K562 (cell line): ENCODE results near the gene COPS6.

ENCODE experiments used
- EHMT2 ChIP-seq: fragments of 450-650 bp; IDR thresholded peaks from 2 replicates; pipeline ENCODE4 v1.6.1; 2018; ENCODE audit warnings: antibody characterized with exemption
- MECOM ChIP-seq: fragments of 250-450 bp; sonication (Bioruptor Pico); IDR thresholded peaks from 2 replicates; pipeline ENCODE4 v1.8.0; 2022; ENCODE audit warnings: inconsistent platforms
- POLR2A ChIP-seq: fragments of 450-650 bp; conservative IDR thresholded peaks from 2 replicates; pipeline ENCODE4 v1.6.1; 2016
- SAP30 ChIP-seq: fragments of 200-600 bp; sonication (generic); IDR thresholded peaks from 2 replicates; pipeline ENCODE4 v1.6.1; 2012; ENCODE audit warnings: borderline replicate concordance, low read depth, mild to moderate bottlenecking, moderate library complexity, low read length, control low read depth, inconsistent platforms; ENCODE audit not compliant: insufficient read depth, poor library complexity, severe bottlenecking
- ZNF518B ChIP-seq: fragments of 250-450 bp; sonication (Bioruptor Pico); IDR thresholded peaks from 2 replicates; pipeline ENCODE4 v1.5.0; 2021; ENCODE audit warnings: mild to moderate bottlenecking, moderate library complexity
- TF ChIP-seq, protein P1 (sequence below): fragments of 200-600 bp; sonication (generic); IDR thresholded peaks from one replicate; pipeline ENCODE4 v1.6.1; 2012; ENCODE audit warnings: mild to moderate bottlenecking, low read depth, low read length, inconsistent platforms
- TF ChIP-seq, protein P2 (sequence below): sonication (generic); formaldehyde crosslinking; IDR thresholded peaks from 2 replicates; pipeline ENCODE4 v1.4.0; 2020; ENCODE audit warnings: mild to moderate bottlenecking, missing genetic modification reagents

DNA sequence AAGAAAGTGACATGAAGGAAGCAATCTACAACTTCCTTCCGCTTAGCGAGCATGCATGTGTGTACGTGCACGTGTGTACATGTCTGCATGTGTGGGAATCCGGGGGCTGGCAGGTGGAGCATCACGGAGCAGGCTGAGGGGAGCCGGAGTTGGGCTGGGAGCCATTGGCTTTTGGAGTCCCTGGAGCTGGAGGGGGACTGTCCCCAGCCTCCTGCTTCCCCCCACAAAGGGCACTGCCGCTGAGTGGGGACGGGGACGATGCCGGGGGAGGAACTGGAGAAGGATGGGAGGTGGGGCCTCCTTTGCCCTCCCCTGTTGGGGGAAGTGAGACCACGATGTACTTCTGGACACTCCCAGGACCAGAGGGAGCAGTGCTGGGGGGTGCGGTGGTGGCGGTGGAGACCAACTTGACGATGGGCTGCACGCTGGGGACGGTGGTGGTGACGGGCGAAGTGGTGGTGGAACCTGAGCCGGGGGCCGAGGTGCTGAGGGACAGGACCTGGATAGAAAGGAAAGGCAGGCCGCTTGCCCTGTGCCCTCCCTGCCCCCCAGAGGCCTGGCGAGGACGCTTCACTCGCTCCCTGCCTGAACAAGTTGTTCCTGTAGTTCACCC, 18.5 kb downstream of the COPS6 start:
- no peak for TF ChIP-seq ZNF518B (CRISPR knock-in tag)
- TF ChIP-seq SAP30 = no peak
- TF ChIP-seq, protein P1, sequence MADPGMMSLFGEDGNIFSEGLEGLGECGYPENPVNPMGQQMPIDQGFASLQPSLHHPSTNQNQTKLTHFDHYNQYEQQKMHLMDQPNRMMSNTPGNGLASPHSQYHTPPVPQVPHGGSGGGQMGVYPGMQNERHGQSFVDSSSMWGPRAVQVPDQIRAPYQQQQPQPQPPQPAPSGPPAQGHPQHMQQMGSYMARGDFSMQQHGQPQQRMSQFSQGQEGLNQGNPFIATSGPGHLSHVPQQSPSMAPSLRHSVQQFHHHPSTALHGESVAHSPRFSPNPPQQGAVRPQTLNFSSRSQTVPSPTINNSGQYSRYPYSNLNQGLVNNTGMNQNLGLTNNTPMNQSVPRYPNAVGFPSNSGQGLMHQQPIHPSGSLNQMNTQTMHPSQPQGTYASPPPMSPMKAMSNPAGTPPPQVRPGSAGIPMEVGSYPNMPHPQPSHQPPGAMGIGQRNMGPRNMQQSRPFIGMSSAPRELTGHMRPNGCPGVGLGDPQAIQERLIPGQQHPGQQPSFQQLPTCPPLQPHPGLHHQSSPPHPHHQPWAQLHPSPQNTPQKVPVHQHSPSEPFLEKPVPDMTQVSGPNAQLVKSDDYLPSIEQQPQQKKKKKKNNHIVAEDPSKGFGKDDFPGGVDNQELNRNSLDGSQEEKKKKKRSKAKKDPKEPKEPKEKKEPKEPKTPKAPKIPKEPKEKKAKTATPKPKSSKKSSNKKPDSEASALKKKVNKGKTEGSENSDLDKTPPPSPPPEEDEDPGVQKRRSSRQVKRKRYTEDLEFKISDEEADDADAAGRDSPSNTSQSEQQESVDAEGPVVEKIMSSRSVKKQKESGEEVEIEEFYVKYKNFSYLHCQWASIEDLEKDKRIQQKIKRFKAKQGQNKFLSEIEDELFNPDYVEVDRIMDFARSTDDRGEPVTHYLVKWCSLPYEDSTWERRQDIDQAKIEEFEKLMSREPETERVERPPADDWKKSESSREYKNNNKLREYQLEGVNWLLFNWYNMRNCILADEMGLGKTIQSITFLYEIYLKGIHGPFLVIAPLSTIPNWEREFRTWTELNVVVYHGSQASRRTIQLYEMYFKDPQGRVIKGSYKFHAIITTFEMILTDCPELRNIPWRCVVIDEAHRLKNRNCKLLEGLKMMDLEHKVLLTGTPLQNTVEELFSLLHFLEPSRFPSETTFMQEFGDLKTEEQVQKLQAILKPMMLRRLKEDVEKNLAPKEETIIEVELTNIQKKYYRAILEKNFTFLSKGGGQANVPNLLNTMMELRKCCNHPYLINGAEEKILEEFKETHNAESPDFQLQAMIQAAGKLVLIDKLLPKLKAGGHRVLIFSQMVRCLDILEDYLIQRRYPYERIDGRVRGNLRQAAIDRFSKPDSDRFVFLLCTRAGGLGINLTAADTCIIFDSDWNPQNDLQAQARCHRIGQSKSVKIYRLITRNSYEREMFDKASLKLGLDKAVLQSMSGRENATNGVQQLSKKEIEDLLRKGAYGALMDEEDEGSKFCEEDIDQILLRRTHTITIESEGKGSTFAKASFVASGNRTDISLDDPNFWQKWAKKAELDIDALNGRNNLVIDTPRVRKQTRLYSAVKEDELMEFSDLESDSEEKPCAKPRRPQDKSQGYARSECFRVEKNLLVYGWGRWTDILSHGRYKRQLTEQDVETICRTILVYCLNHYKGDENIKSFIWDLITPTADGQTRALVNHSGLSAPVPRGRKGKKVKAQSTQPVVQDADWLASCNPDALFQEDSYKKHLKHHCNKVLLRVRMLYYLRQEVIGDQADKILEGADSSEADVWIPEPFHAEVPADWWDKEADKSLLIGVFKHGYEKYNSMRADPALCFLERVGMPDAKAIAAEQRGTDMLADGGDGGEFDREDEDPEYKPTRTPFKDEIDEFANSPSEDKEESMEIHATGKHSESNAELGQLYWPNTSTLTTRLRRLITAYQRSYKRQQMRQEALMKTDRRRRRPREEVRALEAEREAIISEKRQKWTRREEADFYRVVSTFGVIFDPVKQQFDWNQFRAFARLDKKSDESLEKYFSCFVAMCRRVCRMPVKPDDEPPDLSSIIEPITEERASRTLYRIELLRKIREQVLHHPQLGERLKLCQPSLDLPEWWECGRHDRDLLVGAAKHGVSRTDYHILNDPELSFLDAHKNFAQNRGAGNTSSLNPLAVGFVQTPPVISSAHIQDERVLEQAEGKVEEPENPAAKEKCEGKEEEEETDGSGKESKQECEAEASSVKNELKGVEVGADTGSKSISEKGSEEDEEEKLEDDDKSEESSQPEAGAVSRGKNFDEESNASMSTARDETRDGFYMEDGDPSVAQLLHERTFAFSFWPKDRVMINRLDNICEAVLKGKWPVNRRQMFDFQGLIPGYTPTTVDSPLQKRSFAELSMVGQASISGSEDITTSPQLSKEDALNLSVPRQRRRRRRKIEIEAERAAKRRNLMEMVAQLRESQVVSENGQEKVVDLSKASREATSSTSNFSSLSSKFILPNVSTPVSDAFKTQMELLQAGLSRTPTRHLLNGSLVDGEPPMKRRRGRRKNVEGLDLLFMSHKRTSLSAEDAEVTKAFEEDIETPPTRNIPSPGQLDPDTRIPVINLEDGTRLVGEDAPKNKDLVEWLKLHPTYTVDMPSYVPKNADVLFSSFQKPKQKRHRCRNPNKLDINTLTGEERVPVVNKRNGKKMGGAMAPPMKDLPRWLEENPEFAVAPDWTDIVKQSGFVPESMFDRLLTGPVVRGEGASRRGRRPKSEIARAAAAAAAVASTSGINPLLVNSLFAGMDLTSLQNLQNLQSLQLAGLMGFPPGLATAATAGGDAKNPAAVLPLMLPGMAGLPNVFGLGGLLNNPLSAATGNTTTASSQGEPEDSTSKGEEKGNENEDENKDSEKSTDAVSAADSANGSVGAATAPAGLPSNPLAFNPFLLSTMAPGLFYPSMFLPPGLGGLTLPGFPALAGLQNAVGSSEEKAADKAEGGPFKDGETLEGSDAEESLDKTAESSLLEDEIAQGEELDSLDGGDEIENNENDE = no peak
- TF ChIP-seq EHMT2 = no peak
- no peak for TF ChIP-seq MECOM
- TF ChIP-seq, protein P2, sequence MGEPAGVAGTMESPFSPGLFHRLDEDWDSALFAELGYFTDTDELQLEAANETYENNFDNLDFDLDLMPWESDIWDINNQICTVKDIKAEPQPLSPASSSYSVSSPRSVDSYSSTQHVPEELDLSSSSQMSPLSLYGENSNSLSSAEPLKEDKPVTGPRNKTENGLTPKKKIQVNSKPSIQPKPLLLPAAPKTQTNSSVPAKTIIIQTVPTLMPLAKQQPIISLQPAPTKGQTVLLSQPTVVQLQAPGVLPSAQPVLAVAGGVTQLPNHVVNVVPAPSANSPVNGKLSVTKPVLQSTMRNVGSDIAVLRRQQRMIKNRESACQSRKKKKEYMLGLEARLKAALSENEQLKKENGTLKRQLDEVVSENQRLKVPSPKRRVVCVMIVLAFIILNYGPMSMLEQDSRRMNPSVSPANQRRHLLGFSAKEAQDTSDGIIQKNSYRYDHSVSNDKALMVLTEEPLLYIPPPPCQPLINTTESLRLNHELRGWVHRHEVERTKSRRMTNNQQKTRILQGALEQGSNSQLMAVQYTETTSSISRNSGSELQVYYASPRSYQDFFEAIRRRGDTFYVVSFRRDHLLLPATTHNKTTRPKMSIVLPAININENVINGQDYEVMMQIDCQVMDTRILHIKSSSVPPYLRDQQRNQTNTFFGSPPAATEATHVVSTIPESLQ (CRISPR knock-in tag) = no peak
- TF ChIP-seq POLR2A = no peak
